Measurements from ENCODE around the gene ZNF644.
"Not testable (repeated sequence)": the region's sequence is repeated elsewhere in the genome, so short reads cannot be mapped to it uniquely, and the experiment has no call there.

The ZNF644 gene

DNA sequence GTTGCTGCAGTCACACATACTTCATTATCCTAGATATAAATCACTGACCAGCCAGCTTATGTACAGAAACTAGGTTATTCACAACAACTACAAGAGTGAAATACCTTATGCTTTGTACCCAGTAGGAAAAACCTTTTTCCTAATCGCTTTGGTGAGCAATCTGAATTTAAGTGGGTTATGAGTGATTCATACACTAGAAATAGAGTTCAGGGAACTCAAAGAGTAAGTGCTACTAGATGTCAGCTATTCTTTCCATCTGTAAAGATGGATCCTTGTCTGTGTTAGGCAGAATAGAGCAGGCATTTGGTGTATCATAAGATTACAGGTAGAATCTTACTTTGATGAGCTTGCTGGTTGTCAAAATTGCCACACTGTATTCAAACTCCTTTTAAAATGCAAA is 101.9 kb downstream of the ZNF644 start:
- no CpG with 5 or more reads among the region's 1 CpG for WGBS (ENCODE audit: insufficient coverage, insufficient read length)
- peaks cover 2% of the 10 kb centered on the region; the same call in 1 of the 2 replicates for H3K36me3 ChIP-seq (ENCODE audit: control insufficient read depth, insufficient read depth, low read length)
- no peaks in the 10 kb centered on the region for H3K27me3 ChIP-seq (ENCODE audit: control insufficient read depth, insufficient read depth, low read length)
- H3K9me3 ChIP-seq (ENCODE audit: control insufficient read depth, insufficient read depth, low read length) = no peaks in the 10 kb centered on the region
- peaks cover 1% of the 10 kb centered on the region; the same call in 1 of the 2 replicates for H3K4me1 ChIP-seq (ENCODE audit: control insufficient read depth, insufficient read depth, low read length)
- no peak overlapping the region for H3K4me3 ChIP-seq (ENCODE audit: low read length)
- H3K27ac ChIP-seq (ENCODE audit: low read length) = no peak overlapping the region
- DNase-seq (ENCODE audit: low read depth, low spot score) = no peak

DNA sequence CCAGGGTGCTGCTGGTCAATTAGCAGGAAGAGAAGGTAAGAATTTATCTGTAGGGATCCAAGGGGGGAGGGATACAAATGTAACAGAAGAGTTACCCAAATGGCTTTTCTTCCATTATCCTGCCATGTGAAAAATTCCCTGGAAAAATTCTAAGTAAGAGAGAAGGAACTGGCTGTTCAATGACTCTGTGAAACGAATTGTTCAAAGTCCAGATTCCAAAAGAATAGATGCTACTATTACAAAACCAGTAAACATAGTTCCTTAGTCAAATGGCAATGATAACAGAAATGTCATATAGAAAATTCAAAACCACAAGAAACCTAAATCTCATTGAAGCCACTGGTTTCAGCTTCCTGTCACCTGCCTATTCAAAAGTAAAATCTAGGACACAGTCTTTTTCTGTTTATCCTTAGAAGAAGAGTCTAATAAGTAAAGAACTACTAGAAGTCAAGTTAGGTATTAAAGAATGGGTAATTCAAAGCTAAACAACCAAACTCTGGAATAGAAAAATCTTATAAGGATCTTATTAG is 102.6 kb downstream of the ZNF644 start:
- no peak overlapping the region for H3K4me3 ChIP-seq (ENCODE audit: low read length)
- H3K36me3 ChIP-seq (ENCODE audit: control insufficient read depth, insufficient read depth, low read length) = peaks cover 2% of the 10 kb centered on the region; the same call in 1 of the 2 replicates
- H3K9me3 ChIP-seq (ENCODE audit: control insufficient read depth, insufficient read depth, low read length) = no peaks in the 10 kb centered on the region
- no peaks in the 10 kb centered on the region for H3K27me3 ChIP-seq (ENCODE audit: control insufficient read depth, insufficient read depth, low read length)
- H3K4me1 ChIP-seq (ENCODE audit: control insufficient read depth, insufficient read depth, low read length) = peaks cover 1% of the 10 kb centered on the region; the same call in 1 of the 2 replicates
- WGBS (ENCODE audit: insufficient coverage, insufficient read length) = no CpG with 5 or more reads among the region's 1 CpG
- no peak for DNase-seq (ENCODE audit: low read depth, low spot score)
- H3K27ac ChIP-seq (ENCODE audit: low read length) = no peak overlapping the region

DNA sequence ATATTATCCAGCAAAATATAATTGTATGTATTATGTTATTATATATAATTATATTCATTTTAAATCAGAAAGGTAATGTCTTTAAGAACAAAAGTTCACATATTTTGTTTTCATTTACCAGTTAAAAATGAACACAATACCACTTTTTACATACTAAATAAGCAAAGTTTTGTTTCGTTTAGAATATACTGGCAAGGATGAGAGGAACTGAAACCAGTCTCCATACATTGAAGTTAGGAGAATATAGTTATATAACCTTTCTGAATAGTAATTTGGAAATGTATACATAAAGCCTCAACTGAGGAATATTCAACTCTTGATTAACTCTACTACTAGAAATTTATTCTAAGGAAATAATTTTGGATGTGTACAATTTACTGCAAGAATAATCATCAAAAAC is 110.5 kb downstream of the ZNF644 start:
- Histone ChIP-seq H3K27me3 (ENCODE audit: control insufficient read depth, insufficient read depth, low read length) (no peaks in the 10 kb centered on the region), H3K4me3 (ENCODE audit: low read length) (no peak overlapping the region), H3K9me3 (ENCODE audit: control insufficient read depth, insufficient read depth, low read length) (no peaks in the 10 kb centered on the region), H3K4me1 (ENCODE audit: control insufficient read depth, insufficient read depth, low read length) (no peaks in the 10 kb centered on the region), H3K27ac (ENCODE audit: low read length) (no peak overlapping the region), H3K36me3 (ENCODE audit: control insufficient read depth, insufficient read depth, low read length) (no peaks in the 10 kb centered on the region)
- DNase-seq (ENCODE audit: low read depth, low spot score) = no peak
- WGBS (ENCODE audit: insufficient coverage, insufficient read length) = no CpG with 5 or more reads among the region's 1 CpG

DNA sequence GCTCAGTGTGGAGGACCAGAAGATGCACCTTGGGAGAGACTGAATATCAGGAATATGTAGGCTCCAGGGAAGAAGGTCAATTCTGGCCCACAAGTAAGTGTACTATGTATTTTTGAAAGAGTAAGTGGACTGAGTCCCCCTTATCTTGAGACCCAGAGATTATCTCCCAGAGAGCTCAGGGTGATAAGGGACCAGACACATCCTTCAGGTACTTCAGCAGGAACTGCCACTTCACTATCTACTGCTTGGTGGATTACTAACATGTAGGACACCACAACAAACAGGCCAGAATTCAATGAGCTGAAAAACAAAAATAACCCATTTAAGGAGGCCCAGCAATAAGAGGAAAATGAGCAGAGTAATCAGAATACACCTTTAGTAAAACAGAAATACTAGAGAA is 119.2 kb downstream of the ZNF644 start:
- Histone ChIP-seq H3K4me1 (ENCODE audit: control insufficient read depth, insufficient read depth, low read length) (no peaks in the 10 kb centered on the region), H3K9me3 (ENCODE audit: control insufficient read depth, insufficient read depth, low read length) (no peaks in the 10 kb centered on the region), H3K27ac (ENCODE audit: low read length) (no peak overlapping the region), H3K4me3 (ENCODE audit: low read length) (no peak overlapping the region), H3K36me3 (ENCODE audit: control insufficient read depth, insufficient read depth, low read length) (no peaks in the 10 kb centered on the region), H3K27me3 (ENCODE audit: control insufficient read depth, insufficient read depth, low read length) (no peaks in the 10 kb centered on the region)
- DNase-seq (ENCODE audit: low read depth, low spot score) = no peak

DNA sequence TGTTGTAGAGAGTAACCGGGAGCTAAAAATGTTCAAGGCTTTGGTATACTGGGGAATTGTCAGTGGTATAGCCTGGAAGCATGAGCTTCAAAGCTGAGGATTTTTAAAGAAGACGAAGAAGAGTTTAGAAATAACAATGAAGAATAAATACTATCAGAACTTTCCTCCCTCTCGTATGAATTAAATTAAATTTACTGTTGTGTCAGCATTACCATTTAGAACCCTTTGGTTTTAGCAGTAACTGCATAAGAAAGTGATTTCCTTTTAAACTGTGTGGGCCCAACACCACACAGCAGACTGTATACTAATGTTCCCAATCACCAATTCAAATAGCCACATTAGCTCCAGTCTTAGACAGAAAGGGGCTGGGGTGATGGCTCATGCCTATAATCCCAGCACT is 122.6 kb downstream of the ZNF644 start:
- no peaks in the 10 kb centered on the region for H3K9me3 ChIP-seq (ENCODE audit: control insufficient read depth, insufficient read depth, low read length)
- H3K4me3 ChIP-seq (ENCODE audit: low read length) = no peak overlapping the region
- no peak overlapping the region for H3K27ac ChIP-seq (ENCODE audit: low read length)
- no peak for DNase-seq (ENCODE audit: low read depth, low spot score)
- no peaks in the 10 kb centered on the region for H3K27me3 ChIP-seq (ENCODE audit: control insufficient read depth, insufficient read depth, low read length)
- WGBS (ENCODE audit: insufficient coverage, insufficient read length) = no CpG with 5 or more reads among the region's 3 CpGs
- H3K36me3 ChIP-seq (ENCODE audit: control insufficient read depth, insufficient read depth, low read length) = no peaks in the 10 kb centered on the region
- no peaks in the 10 kb centered on the region for H3K4me1 ChIP-seq (ENCODE audit: control insufficient read depth, insufficient read depth, low read length)

DNA sequence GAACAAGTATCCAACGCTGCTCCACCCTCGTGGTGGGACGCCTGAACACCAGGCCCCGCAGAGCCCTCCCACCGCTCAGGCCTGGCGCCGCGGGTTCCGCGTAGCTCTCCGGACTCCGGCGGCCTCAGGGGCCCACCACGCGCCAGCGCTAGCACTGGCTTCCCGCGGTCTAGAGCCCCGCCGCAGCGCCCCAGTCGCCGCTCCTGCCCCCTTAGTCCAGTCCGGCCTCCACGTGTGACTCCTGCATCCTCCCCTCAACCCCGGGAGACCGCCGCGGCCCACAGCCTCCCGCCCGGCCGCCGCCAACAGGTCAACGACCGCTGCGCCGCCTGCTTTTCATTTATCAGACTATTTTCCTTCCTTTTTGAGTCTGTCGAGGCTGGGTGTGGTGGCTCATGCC is 128.2 kb downstream of the ZNF644 start:
- H3K9me3 ChIP-seq (ENCODE audit: control insufficient read depth, insufficient read depth, low read length); H3K36me3 ChIP-seq (ENCODE audit: control insufficient read depth, insufficient read depth, low read length); H3K4me3 ChIP-seq (ENCODE audit: low read length); H3K27me3 ChIP-seq (ENCODE audit: control insufficient read depth, insufficient read depth, low read length); H3K27ac ChIP-seq (ENCODE audit: low read length); DNase-seq (ENCODE audit: low read depth, low spot score); H3K4me1 ChIP-seq (ENCODE audit: control insufficient read depth, insufficient read depth, low read length): not testable (repeated sequence)
- no CpG with 5 or more reads among the region's 38 CpGs for WGBS (ENCODE audit: insufficient coverage, insufficient read length)

DNA sequence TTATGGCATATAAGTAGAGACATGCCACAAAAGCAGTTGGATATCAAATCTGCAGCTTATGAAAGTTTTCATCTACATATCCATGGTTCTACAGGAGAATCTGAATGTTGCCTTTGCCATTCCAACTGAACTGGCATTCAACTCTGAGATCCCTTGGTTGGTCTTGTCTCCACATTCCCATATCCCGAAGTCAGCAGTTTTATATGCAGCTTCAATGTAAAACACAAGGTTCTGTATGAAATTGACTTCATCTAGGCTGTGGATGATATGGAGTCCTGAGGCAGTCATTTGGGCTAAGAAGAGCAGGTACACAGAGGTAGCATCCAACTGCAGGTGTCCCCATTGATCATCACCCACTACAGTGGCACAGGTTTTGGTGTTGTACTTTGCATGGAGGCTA is 129.0 kb downstream of the ZNF644 start:
- H3K4me1 ChIP-seq (ENCODE audit: control insufficient read depth, insufficient read depth, low read length); H3K9me3 ChIP-seq (ENCODE audit: control insufficient read depth, insufficient read depth, low read length); DNase-seq (ENCODE audit: low read depth, low spot score); H3K4me3 ChIP-seq (ENCODE audit: low read length); H3K27me3 ChIP-seq (ENCODE audit: control insufficient read depth, insufficient read depth, low read length); H3K27ac ChIP-seq (ENCODE audit: low read length); H3K36me3 ChIP-seq (ENCODE audit: control insufficient read depth, insufficient read depth, low read length): not testable (repeated sequence)
- WGBS (ENCODE audit: insufficient coverage, insufficient read length) = no CpG with 5 or more reads among the region's 1 CpG

DNA sequence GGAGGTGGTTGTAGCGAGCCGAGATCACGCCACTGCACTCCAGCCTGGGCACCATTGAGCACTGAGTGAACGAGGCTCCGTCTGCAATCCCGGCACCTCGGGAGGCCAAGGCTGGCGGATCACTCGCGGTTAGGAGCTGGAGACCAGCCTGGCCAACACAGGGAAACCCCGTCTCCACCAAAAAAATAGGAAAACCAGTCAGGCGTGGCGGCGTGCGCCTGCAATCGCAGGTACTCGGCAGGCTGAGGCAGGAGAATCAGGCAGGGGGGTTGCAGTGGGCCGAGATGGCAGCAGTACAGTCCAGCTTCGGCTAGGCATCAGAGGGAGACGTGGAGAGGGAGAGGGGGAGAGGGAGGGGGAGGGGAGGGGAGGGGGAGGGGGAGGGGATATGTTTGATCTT is 129.6 kb downstream of the ZNF644 start:
- H3K9me3 ChIP-seq (ENCODE audit: control insufficient read depth, insufficient read depth, low read length); H3K27me3 ChIP-seq (ENCODE audit: control insufficient read depth, insufficient read depth, low read length); H3K27ac ChIP-seq (ENCODE audit: low read length); H3K36me3 ChIP-seq (ENCODE audit: control insufficient read depth, insufficient read depth, low read length); H3K4me3 ChIP-seq (ENCODE audit: low read length); H3K4me1 ChIP-seq (ENCODE audit: control insufficient read depth, insufficient read depth, low read length); DNase-seq (ENCODE audit: low read depth, low spot score): not testable (repeated sequence)
- no CpG with 5 or more reads among the region's 20 CpGs for WGBS (ENCODE audit: insufficient coverage, insufficient read length)

DNA sequence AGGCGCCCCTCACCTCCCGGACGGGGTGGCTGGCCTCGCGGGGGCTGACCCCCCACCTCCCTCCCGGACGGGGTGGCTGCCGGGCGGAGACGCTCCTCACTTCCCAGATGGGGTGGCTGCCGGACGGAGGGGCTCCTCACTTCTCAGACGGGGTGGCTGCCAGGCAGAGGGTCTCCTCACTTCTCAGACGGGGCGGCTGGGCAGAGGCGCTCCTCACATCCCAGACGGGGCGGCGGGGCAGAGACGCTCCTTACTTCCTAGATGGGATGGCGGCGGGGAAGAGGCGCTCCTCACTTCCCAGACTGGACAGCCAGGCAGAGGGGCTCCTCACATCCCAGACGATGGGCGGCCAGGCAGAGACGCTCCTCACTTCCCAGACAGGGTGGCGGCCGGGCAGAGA is 130.1 kb downstream of the ZNF644 start:
- H3K27me3 ChIP-seq (ENCODE audit: control insufficient read depth, insufficient read depth, low read length); DNase-seq (ENCODE audit: low read depth, low spot score); H3K4me1 ChIP-seq (ENCODE audit: control insufficient read depth, insufficient read depth, low read length); H3K9me3 ChIP-seq (ENCODE audit: control insufficient read depth, insufficient read depth, low read length); H3K36me3 ChIP-seq (ENCODE audit: control insufficient read depth, insufficient read depth, low read length); H3K27ac ChIP-seq (ENCODE audit: low read length); H3K4me3 ChIP-seq (ENCODE audit: low read length): not testable (repeated sequence)
- no CpG with 5 or more reads among the region's 28 CpGs for WGBS (ENCODE audit: insufficient coverage, insufficient read length)

DNA sequence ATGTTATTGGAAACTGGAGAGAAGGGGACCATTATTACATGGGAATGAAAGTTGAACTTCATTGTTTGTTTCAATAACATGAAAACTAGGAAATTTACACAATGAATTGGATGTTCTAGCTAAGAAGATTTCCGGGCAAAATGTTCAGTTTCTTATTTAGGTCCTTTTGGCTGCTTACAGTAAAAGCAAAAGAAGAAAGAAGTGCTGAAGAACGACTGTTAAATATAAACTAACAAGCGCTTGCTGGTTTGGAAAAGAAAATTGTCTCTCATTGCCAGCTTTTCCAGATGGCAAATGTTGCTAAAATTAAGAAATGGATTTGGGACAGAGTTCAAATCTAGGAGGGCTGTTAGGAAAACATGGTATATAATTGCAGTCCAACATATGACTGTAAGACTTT is 139.6 kb downstream of the ZNF644 start:
- no CpG with 5 or more reads among the region's 3 CpGs for WGBS (ENCODE audit: insufficient coverage, insufficient read length)
- H3K4me3 ChIP-seq (ENCODE audit: low read length) = no peak overlapping the region
- no peak for DNase-seq (ENCODE audit: low read depth, low spot score)
- no peaks in the 10 kb centered on the region for H3K27me3 ChIP-seq (ENCODE audit: control insufficient read depth, insufficient read depth, low read length)
- H3K4me1 ChIP-seq (ENCODE audit: control insufficient read depth, insufficient read depth, low read length) = no peaks in the 10 kb centered on the region
- no peaks in the 10 kb centered on the region for H3K36me3 ChIP-seq (ENCODE audit: control insufficient read depth, insufficient read depth, low read length)
- no peak overlapping the region for H3K27ac ChIP-seq (ENCODE audit: low read length)
- peaks cover 3% of the 10 kb centered on the region for H3K9me3 ChIP-seq (ENCODE audit: control insufficient read depth, insufficient read depth, low read length)

DNA sequence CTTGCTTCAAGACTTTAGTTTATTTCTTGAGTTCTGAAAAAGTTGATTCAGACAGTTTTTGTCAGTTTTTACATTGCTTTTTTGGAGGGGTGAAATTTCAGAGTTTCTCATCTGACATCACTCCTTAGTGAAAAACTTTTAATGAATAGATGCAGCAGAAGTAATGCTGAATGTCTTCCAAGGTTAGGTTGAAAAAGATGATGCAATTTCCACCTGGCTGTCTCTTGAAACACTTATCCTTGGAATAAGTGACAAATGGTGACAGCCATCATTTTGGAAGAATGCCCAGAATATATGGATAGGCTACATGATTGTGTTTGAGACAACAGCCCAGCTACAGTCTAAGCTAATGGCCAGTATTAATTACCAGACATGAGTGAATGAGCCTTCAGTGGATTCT is 140.8 kb downstream of the ZNF644 start:
- no peak for DNase-seq (ENCODE audit: low read depth, low spot score)
- Histone ChIP-seq H3K4me3 (ENCODE audit: low read length) (no peak overlapping the region), H3K4me1 (ENCODE audit: control insufficient read depth, insufficient read depth, low read length) (no peaks in the 10 kb centered on the region), H3K9me3 (ENCODE audit: control insufficient read depth, insufficient read depth, low read length) (peaks cover 3% of the 10 kb centered on the region), H3K36me3 (ENCODE audit: control insufficient read depth, insufficient read depth, low read length) (no peaks in the 10 kb centered on the region), H3K27ac (ENCODE audit: low read length) (no peak overlapping the region), H3K27me3 (ENCODE audit: control insufficient read depth, insufficient read depth, low read length) (no peaks in the 10 kb centered on the region)

Measured in iPS DF 6.9 (cell line).